IPS DF 4.7 (cell line): Measurements from ENCODE around the gene TSC22D2.
"Not testable (repeated sequence)": the region's sequence is repeated elsewhere in the genome, so short reads cannot be mapped to it uniquely, and the experiment has no call there.

ENCODE experiments used
- DNase-seq: peaks from one replicate; pipeline ENCODE4 v3.0.0-alpha.2; 2013; ENCODE audit warnings: low spot score; ENCODE audit errors: extremely low read depth

Gene TSC22D2

GRCh38 chr3:150479370-150479769 is 71.3 kb downstream of the TSC22D2 start:
- DNase-seq = no peak

- DNase-seq = no peak
These were observed 72.8 kb downstream of the TSC22D2 start for GRCh38 chr3:150480877-150481276.

- no peak for DNase-seq
These were observed 75.1 kb downstream of the TSC22D2 start for GRCh38 chr3:150483226-150483625.

GRCh38 chr3:150484410-150484809 is 76.3 kb downstream of the TSC22D2 start:
- no peak for DNase-seq

- DNase-seq = no peak
These were observed 80.8 kb downstream of the TSC22D2 start for GRCh38 chr3:150488867-150489266.

GRCh38 chr3:150490277-150490986 is 82.3 kb downstream of the TSC22D2 start:
- no peak for DNase-seq

GRCh38 chr3:150494411-150494977 is 86.4 kb downstream of the TSC22D2 start:
- no peak for DNase-seq

- DNase-seq = no peak
These were observed 87.1 kb downstream of the TSC22D2 start for GRCh38 chr3:150495149-150495548.

- no peak for DNase-seq
These were observed 87.6 kb downstream of the TSC22D2 start for GRCh38 chr3:150495563-150496168.

GRCh38 chr3:150497956-150498355 is 89.9 kb downstream of the TSC22D2 start:
- no peak for DNase-seq

- DNase-seq = not testable (repeated sequence)
These were observed 92.9 kb downstream of the TSC22D2 start for GRCh38 chr3:150500960-150501359.

GRCh38 chr3:150503402-150504099 is 95.5 kb downstream of the TSC22D2 start:
- no peak for DNase-seq

- DNase-seq = no peak
These were observed 96.4 kb downstream of the TSC22D2 start for GRCh38 chr3:150504483-150504882.

- DNase-seq = no peak
These were observed 100.3 kb downstream of the TSC22D2 start for GRCh38 chr3:150508401-150508800.

GRCh38 chr3:150509780-150510179 is 101.7 kb downstream of the TSC22D2 start:
- no peak for DNase-seq

GRCh38 chr3:150511122-150511821 is 103.2 kb downstream of the TSC22D2 start:
- no peak for DNase-seq

GRCh38 chr3:150515210-150515609 is 107.1 kb downstream of the TSC22D2 start:
- DNase-seq = no peak
